T-helper 17 cell (primary cell): ENCODE results near the gene GSTM5. TPM values are rescaled to one million over a fixed set of nuclear protein-coding genes. Genes with fewer than 3 reads are reported as not detected.
"Not testable (repeated sequence)": the region's sequence is repeated elsewhere in the genome, so short reads cannot be mapped to it uniquely, and the experiment has no call there.

Source experiments
- ATAC-seq: fragments of 150-1000 bp; cut with Tn5 transposase; 2 replicates; pipeline ENCODE4 v1.10.0; 2021; ENCODE audit warnings: mild to moderate bottlenecking, moderate library complexity
- DNase-seq, 3 donors: peaks; one replicate each; pipeline versions ENCODE4 v3.0.0 to v3.0.0-alpha.2; 2020 to 2021
- H3K9me3 ChIP-seq: one replicate; pipeline ENCODE4 v1.7.0; 2013; ENCODE audit warnings: low read length, mild to moderate bottlenecking; ENCODE audit not compliant: control insufficient read depth, poor library complexity, severe bottlenecking
- H3K27ac Mint-ChIP-seq: one replicate; pipeline ENCODE4 v1.8.0; 2022; ENCODE audit warnings: mild to moderate bottlenecking, moderate library complexity, mixed read lengths
- H3K27me3 Mint-ChIP-seq: one replicate; pipeline ENCODE4 v1.8.0; 2022; ENCODE audit warnings: mixed read lengths
- H3K36me3 Mint-ChIP-seq: one replicate; pipeline ENCODE4 v1.8.0; 2022; ENCODE audit warnings: low read depth, mixed read lengths
- H3K4me1 Mint-ChIP-seq: one replicate; pipeline ENCODE4 v1.8.0; 2022; ENCODE audit warnings: mild to moderate bottlenecking, mixed read lengths
- H3K4me3 Mint-ChIP-seq: one replicate; pipeline ENCODE4 v1.8.0; 2022; ENCODE audit warnings: mild to moderate bottlenecking, moderate library complexity, mixed read lengths
- total RNA-seq, 4 donors: library from RNA in 2 of 4; stranded (reverse) in 2 of 4; gene quantifications; one replicate each; pipeline ENCODE4 v1.2.3 and lab custom pipeline; 2022 to 2026

GSTM5 gene
- total RNA-seq, 2 donors from 2014 or later: 0.60 TPM; not detected in 1

GRCh38 chr1:109709822-109710221 is 2.2 kb upstream of the GSTM5 start:
- peaks cover 23% of the 10 kb centered on the region for H3K27me3 Mint-ChIP-seq
- not testable (repeated sequence) for H3K36me3 Mint-ChIP-seq, H3K4me3 Mint-ChIP-seq, H3K4me1 Mint-ChIP-seq, H3K27ac Mint-ChIP-seq, H3K9me3 ChIP-seq, ATAC-seq, DNase-seq

GRCh38 chr1:109712321-109712864 is 342 bp downstream of the GSTM5 start:
- no peaks in the 10 kb centered on the region for H3K4me1 Mint-ChIP-seq
- DNase-seq (no peak), ATAC-seq (no peak)
- H3K36me3 Mint-ChIP-seq: no peaks in the 10 kb centered on the region
- no peak overlapping the region for H3K27ac Mint-ChIP-seq
- peak overlapping the region; percentile 28 for H3K4me3 Mint-ChIP-seq
- H3K9me3 ChIP-seq: no peaks in the 10 kb centered on the region
- H3K27me3 Mint-ChIP-seq: peaks cover 42% of the 10 kb centered on the region

GRCh38 chr1:109713636-109714035 is 1.6 kb downstream of the GSTM5 start:
- Mint-ChIP-seq H3K36me3 (peaks cover 2% of the 10 kb centered on the region), H3K4me1 (no peaks in the 10 kb centered on the region), H3K4me3 (no peak overlapping the region), H3K27me3 (peaks cover 52% of the 10 kb centered on the region), H3K27ac (no peak overlapping the region)
- DNase-seq: no peak
- no peak for ATAC-seq
- H3K9me3 ChIP-seq: no peaks in the 10 kb centered on the region

GRCh38 chr1:109714661-109715372 is 2.8 kb downstream of the GSTM5 start:
- peaks cover 2% of the 10 kb centered on the region for H3K36me3 Mint-ChIP-seq
- no peaks in the 10 kb centered on the region for H3K9me3 ChIP-seq
- H3K4me3 Mint-ChIP-seq: no peak overlapping the region
- H3K4me1 Mint-ChIP-seq: no peaks in the 10 kb centered on the region
- H3K27ac Mint-ChIP-seq: no peak overlapping the region
- DNase-seq: no peak
- ATAC-seq: no peak
- H3K27me3 Mint-ChIP-seq: peaks cover 52% of the 10 kb centered on the region

- Mint-ChIP-seq H3K27me3 (peaks cover 52% of the 10 kb centered on the region), H3K4me3 (no peak overlapping the region), H3K36me3 (peaks cover 2% of the 10 kb centered on the region), H3K4me1 (no peaks in the 10 kb centered on the region), H3K27ac (no peak overlapping the region)
- H3K9me3 ChIP-seq: no peaks in the 10 kb centered on the region
- no peak for ATAC-seq
- no peak for DNase-seq
Observed at GRCh38 chr1:109716121-109716520, 4.1 kb downstream of the GSTM5 start.

- ATAC-seq: no peak
- H3K4me3 Mint-ChIP-seq: no peak overlapping the region
- peaks cover 2% of the 10 kb centered on the region for H3K36me3 Mint-ChIP-seq
- H3K27me3 Mint-ChIP-seq: peaks cover 52% of the 10 kb centered on the region
- no peak for DNase-seq
- no peaks in the 10 kb centered on the region for H3K4me1 Mint-ChIP-seq
- H3K27ac Mint-ChIP-seq: no peak overlapping the region
- H3K9me3 ChIP-seq: no peaks in the 10 kb centered on the region
Observed at GRCh38 chr1:109716570-109717090, 4.6 kb downstream of the GSTM5 start.

GRCh38 chr1:109717729-109718128 is 5.7 kb downstream of the GSTM5 start:
- H3K4me1 Mint-ChIP-seq: no peaks in the 10 kb centered on the region
- H3K9me3 ChIP-seq: no peaks in the 10 kb centered on the region
- H3K27ac Mint-ChIP-seq: no peak overlapping the region
- ATAC-seq: no peak
- no peak overlapping the region for H3K4me3 Mint-ChIP-seq
- H3K36me3 Mint-ChIP-seq: peaks cover 2% of the 10 kb centered on the region
- peaks cover 52% of the 10 kb centered on the region for H3K27me3 Mint-ChIP-seq
- DNase-seq: no peak

GRCh38 chr1:109718495-109718894 is 6.4 kb downstream of the GSTM5 start:
- no peaks in the 10 kb centered on the region for H3K4me1 Mint-ChIP-seq
- H3K27me3 Mint-ChIP-seq: peaks cover 49% of the 10 kb centered on the region
- H3K4me3 Mint-ChIP-seq: no peak overlapping the region
- peaks cover 2% of the 10 kb centered on the region for H3K36me3 Mint-ChIP-seq
- ATAC-seq (no peak), DNase-seq (no peak)
- no peaks in the 10 kb centered on the region for H3K9me3 ChIP-seq
- no peak overlapping the region for H3K27ac Mint-ChIP-seq

- Mint-ChIP-seq H3K27ac (no peak overlapping the region), H3K4me3 (no peak overlapping the region), H3K27me3 (peaks cover 41% of the 10 kb centered on the region), H3K4me1 (no peaks in the 10 kb centered on the region), H3K36me3 (peaks cover 2% of the 10 kb centered on the region)
- no peaks in the 10 kb centered on the region for H3K9me3 ChIP-seq
- ATAC-seq (no peak), DNase-seq (no peak)
Observed at GRCh38 chr1:109719337-109719837, 7.3 kb downstream of the GSTM5 start.

- Mint-ChIP-seq H3K4me1 (no peaks in the 10 kb centered on the region), H3K36me3 (peaks cover 2% of the 10 kb centered on the region), H3K4me3 (no peak overlapping the region), H3K27me3 (peaks cover 31% of the 10 kb centered on the region), H3K27ac (no peak overlapping the region)
- no peak for DNase-seq
- no peaks in the 10 kb centered on the region for H3K9me3 ChIP-seq
- no peak for ATAC-seq
Observed at GRCh38 chr1:109721042-109721441, 9.0 kb downstream of the GSTM5 start.

GRCh38 chr1:109721971-109722370 is 9.9 kb downstream of the GSTM5 start:
- Mint-ChIP-seq H3K27me3 (peaks cover 26% of the 10 kb centered on the region), H3K4me3 (no peak overlapping the region), H3K27ac (no peak overlapping the region), H3K36me3 (peaks cover 2% of the 10 kb centered on the region), H3K4me1 (no peaks in the 10 kb centered on the region)
- no peak for DNase-seq
- H3K9me3 ChIP-seq: no peaks in the 10 kb centered on the region
- no peak for ATAC-seq

- ATAC-seq: no peak
- no peak overlapping the region for H3K4me3 Mint-ChIP-seq
- H3K9me3 ChIP-seq: no peaks in the 10 kb centered on the region
- no peaks in the 10 kb centered on the region for H3K36me3 Mint-ChIP-seq
- DNase-seq: no peak
- peaks cover 17% of the 10 kb centered on the region for H3K27me3 Mint-ChIP-seq
- H3K4me1 Mint-ChIP-seq: no peaks in the 10 kb centered on the region
- H3K27ac Mint-ChIP-seq: peak overlapping the region; percentile 34
Observed at GRCh38 chr1:109722908-109723691, 11.0 kb downstream of the GSTM5 start.

- Mint-ChIP-seq H3K27ac (no peak overlapping the region), H3K36me3 (no peaks in the 10 kb centered on the region), H3K4me3 (no peak overlapping the region), H3K4me1 (no peaks in the 10 kb centered on the region), H3K27me3 (peaks cover 17% of the 10 kb centered on the region)
- no peak for DNase-seq
- no peak for ATAC-seq
- no peaks in the 10 kb centered on the region for H3K9me3 ChIP-seq
Observed at GRCh38 chr1:109724933-109725332, 12.9 kb downstream of the GSTM5 start.
